Osteoblast (primary cell): ENCODE results near the gene TBRG4. TPM values are rescaled to one million over a fixed set of nuclear protein-coding genes. Genes with fewer than 3 reads are reported as not detected.

Source experiments
- DNase-seq: peaks from one replicate; pipeline ENCODE4 v3.0.0; 2011; ENCODE audit warnings: low spot score, mixed read lengths; ENCODE audit not compliant: insufficient read length; ENCODE audit errors: missing footprints
- H2AFZ ChIP-seq: 2 replicates; pipeline ENCODE4 v1.6.0; 2011; ENCODE audit warnings: mild to moderate bottlenecking, low read length
- H3K27ac ChIP-seq: 2 replicates; pipeline ENCODE4 v1.5.1; 2011; ENCODE audit warnings: mild to moderate bottlenecking, low read depth, low read length, moderate library complexity
- H3K27me3 ChIP-seq: 2 replicates; pipeline ENCODE4 v1.6.0; 2012; ENCODE audit warnings: mild to moderate bottlenecking, control low read depth, inconsistent platforms, low read length, moderate library complexity; ENCODE audit not compliant: insufficient read depth
- H3K36me3 ChIP-seq: 2 replicates; pipeline ENCODE4 v1.5.1; 2011; ENCODE audit warnings: mild to moderate bottlenecking, low read length, control low read depth, moderate library complexity; ENCODE audit not compliant: insufficient read depth
- H3K4me1 ChIP-seq: 2 replicates; pipeline ENCODE4 v1.5.1; 2011; ENCODE audit warnings: mild to moderate bottlenecking, low read length, control low read depth, moderate library complexity; ENCODE audit not compliant: insufficient read depth
- H3K4me2 ChIP-seq: 2 replicates; pipeline ENCODE4 v1.6.0; 2011; ENCODE audit warnings: mild to moderate bottlenecking, low read length; ENCODE audit not compliant: insufficient read depth
- H3K4me3 ChIP-seq: fragments of 200-600 bp; sonication (generic); 3 replicates; pipeline ENCODE4 v1.5.1; 2012; ENCODE audit warnings: mild to moderate bottlenecking, low read length, inconsistent platforms; ENCODE audit not compliant: insufficient read depth
- H3K79me2 ChIP-seq: 2 replicates; pipeline ENCODE4 v1.6.0; 2012; ENCODE audit warnings: mild to moderate bottlenecking, low read length, control low read depth, inconsistent platforms; ENCODE audit not compliant: insufficient read depth
- H3K9me3 ChIP-seq: 2 replicates; pipeline ENCODE4 v1.5.1; 2011; ENCODE audit warnings: low read depth, low read length, control low read depth
- H4K20me1 ChIP-seq: 2 replicates; pipeline ENCODE4 v1.6.0; 2012; ENCODE audit warnings: mild to moderate bottlenecking, low read length, control low read depth; ENCODE audit not compliant: insufficient read depth
- total RNA-seq: library from RNA; depleted of rRNA; stranded (reverse); fragments of >200 nt; gene quantifications from 2 replicates; pipeline ENCODE4 v1.2.3, GENCODE V29; 2012
- TF ChIP-seq, protein P1 (sequence below): IDR thresholded peaks from 2 replicates; pipeline ENCODE4 v1.5.1; 2011; ENCODE audit warnings: mild to moderate bottlenecking, low read depth, low read length, moderate library complexity; ENCODE audit errors: extremely low read depth

TBRG4 gene
- total RNA-seq, 1 donor, result 43.1 TPM

DNA sequence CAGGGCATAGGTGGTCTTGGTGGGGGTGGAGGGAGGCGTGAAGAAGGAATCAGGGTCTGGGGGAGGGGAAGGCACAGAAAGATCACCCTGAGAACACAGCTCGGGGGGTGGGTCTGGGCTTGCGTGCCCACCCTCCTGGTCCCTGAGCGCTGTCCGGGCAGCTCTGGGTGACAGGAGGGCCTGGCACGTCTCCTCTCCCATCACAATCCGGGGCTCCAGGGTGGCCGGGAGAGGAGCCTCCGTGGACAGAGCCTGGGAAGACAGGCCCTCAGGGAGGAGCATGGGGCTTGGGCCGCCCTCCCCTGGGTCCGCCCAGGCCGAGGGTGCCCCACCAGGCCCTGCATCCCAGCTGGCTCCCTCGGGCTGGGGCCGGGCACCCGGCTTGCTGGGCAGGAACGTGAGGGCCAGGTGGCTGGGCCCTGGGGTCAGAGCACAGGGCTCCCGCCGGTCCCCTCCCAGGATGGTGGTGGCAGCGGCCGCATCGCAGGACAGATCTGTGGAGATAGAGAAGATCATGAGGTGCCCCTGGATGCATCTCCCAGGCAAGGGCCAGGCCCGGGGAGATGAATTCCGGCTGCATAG is 25.8 kb downstream of the TBRG4 start:
- H4K20me1 ChIP-seq, result no peaks in the 10 kb centered on the region
- no peak overlapping the region for H3K4me3 ChIP-seq
- H2AFZ ChIP-seq, result no peak overlapping the region
- no peak overlapping the region for H3K27ac ChIP-seq
- no peaks in the 10 kb centered on the region for H3K9me3 ChIP-seq
- H3K4me1 ChIP-seq, result peaks cover 3% of the 10 kb centered on the region
- no peaks in the 10 kb centered on the region for H3K79me2 ChIP-seq
- DNase-seq, result peak; percentile 73
- H3K27me3 ChIP-seq, result peaks cover 9% of the 10 kb centered on the region
- no peaks in the 10 kb centered on the region for H3K36me3 ChIP-seq
- TF ChIP-seq, protein P1, sequence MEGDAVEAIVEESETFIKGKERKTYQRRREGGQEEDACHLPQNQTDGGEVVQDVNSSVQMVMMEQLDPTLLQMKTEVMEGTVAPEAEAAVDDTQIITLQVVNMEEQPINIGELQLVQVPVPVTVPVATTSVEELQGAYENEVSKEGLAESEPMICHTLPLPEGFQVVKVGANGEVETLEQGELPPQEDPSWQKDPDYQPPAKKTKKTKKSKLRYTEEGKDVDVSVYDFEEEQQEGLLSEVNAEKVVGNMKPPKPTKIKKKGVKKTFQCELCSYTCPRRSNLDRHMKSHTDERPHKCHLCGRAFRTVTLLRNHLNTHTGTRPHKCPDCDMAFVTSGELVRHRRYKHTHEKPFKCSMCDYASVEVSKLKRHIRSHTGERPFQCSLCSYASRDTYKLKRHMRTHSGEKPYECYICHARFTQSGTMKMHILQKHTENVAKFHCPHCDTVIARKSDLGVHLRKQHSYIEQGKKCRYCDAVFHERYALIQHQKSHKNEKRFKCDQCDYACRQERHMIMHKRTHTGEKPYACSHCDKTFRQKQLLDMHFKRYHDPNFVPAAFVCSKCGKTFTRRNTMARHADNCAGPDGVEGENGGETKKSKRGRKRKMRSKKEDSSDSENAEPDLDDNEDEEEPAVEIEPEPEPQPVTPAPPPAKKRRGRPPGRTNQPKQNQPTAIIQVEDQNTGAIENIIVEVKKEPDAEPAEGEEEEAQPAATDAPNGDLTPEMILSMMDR, result no peak
- no peak overlapping the region for H3K4me2 ChIP-seq

- no peak overlapping the region for H2AFZ ChIP-seq
- no peaks in the 10 kb centered on the region for H4K20me1 ChIP-seq
- H3K27me3 ChIP-seq, result peaks cover 9% of the 10 kb centered on the region
- H3K79me2 ChIP-seq, result no peaks in the 10 kb centered on the region
- H3K27ac ChIP-seq, result no peak overlapping the region
- no peak overlapping the region for H3K4me3 ChIP-seq
- TF ChIP-seq, protein P1, result no peak
- H3K9me3 ChIP-seq, result no peaks in the 10 kb centered on the region
- peaks cover 3% of the 10 kb centered on the region for H3K4me1 ChIP-seq
- peak; percentile 82 for DNase-seq
- no peak overlapping the region for H3K4me2 ChIP-seq
- H3K36me3 ChIP-seq, result no peaks in the 10 kb centered on the region
Observed at GRCh38 chr7:45084901-45085618, 26.4 kb downstream of the TBRG4 start.

DNA sequence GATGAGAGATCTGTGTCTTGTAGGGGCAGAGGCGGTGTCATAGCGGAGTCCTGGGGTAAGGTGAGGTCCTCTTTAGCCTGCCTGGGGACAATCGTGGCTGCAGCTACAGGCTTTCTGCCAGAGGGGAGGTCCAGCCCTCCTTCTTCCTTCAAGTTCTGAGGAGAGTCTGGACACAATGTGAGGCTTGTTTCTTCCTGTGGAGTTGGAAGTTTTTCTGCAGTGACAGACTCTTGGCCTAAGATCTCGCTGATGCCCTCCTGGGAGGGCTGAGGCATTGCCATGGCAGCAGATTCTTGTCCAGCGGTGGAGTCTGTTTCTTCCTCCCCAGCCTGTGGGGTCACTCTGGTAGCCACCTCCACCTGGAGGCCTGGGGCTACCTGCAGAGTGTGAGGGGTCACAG is 27.2 kb downstream of the TBRG4 start:
- Histone ChIP-seq H3K79me2 (no peaks in the 10 kb centered on the region), H3K4me3 (no peak overlapping the region)
- TF ChIP-seq, protein P1, result no peak

GRCh38 chr7:45082831-45083331 is 28.6 kb downstream of the TBRG4 start:
- Histone ChIP-seq H4K20me1 (no peaks in the 10 kb centered on the region), H3K27ac (no peak overlapping the region), H2AFZ (no peak overlapping the region), H3K36me3 (no peaks in the 10 kb centered on the region), H3K79me2 (no peaks in the 10 kb centered on the region), H3K4me1 (no peaks in the 10 kb centered on the region), H3K27me3 (no peaks in the 10 kb centered on the region), H3K4me3 (no peak overlapping the region), H3K9me3 (no peaks in the 10 kb centered on the region), H3K4me2 (no peak overlapping the region)
- peak; percentile 87 for DNase-seq
- TF ChIP-seq, protein P1, result peak; percentile 14

More for the DNA sequence above, 27.2 kb downstream of the TBRG4 start:
- no peak overlapping the region for H2AFZ ChIP-seq
- H3K4me2 ChIP-seq, result no peak overlapping the region
- DNase-seq, result peak; percentile 89
- peaks cover 4% of the 10 kb centered on the region for H3K27me3 ChIP-seq
- no peak overlapping the region for H3K27ac ChIP-seq
- H3K36me3 ChIP-seq, result no peaks in the 10 kb centered on the region
- no peaks in the 10 kb centered on the region for H4K20me1 ChIP-seq
- H3K4me1 ChIP-seq, result peaks cover 3% of the 10 kb centered on the region
- H3K9me3 ChIP-seq, result no peaks in the 10 kb centered on the region
